Activated naive CD4-positive, alpha-beta T cell treated with anti-CD3 and anti-CD28 coated beads, Interleukin-2, amount 50 U/mL, for 16 hours (primary cell): ENCODE measurements around the gene NCAM1.

ENCODE experiments used
- DNase-seq: peaks from one replicate; pipeline ENCODE4 v3.0.0-alpha.2; 2020

The NCAM1 gene

GRCh38 chr11:113134626-113135025 lies 173.4 kb downstream of the NCAM1 start:
- no peak for DNase-seq

DNA sequence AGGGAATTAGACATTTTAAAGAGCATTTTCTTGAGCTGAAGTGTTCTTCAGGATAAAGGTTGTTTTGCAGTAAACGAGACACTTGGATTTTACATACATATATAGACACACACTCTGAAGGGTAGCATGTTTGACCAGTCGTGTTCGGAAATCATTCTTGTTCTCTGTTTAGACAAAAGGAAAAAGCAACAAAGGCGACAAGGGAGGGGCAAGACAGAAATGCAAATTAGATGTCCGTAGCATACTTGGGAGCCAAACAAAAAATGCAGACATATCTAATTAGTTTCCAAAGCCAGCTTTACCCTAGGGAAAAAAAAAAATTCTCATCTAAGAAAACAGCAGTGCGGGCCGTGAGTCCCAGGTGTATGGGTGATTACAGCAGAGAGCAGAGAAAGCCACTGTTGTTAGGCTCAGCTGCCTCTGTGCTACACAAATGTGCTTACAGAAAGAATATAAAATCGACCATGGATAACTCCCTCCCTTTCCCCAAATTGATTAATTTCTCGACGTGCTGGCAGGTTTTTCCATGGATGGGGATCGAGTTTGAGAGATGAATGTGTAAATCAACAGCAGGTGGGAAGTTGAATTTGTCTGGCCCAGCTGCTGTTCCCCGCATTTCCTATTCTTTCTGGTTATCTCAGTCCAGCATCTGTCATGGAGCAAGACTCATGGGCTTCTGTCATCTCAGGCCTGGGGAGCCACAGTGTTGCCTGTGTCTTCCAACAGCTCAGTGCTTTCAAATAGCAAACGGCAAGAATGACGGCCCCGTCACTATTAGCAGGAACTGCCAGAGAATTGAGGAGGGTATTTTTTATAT lies 176.7 kb downstream of the NCAM1 start:
- no peak for DNase-seq

GRCh38 chr11:113138731-113139130 lies 177.5 kb downstream of the NCAM1 start:
- no peak for DNase-seq

DNA sequence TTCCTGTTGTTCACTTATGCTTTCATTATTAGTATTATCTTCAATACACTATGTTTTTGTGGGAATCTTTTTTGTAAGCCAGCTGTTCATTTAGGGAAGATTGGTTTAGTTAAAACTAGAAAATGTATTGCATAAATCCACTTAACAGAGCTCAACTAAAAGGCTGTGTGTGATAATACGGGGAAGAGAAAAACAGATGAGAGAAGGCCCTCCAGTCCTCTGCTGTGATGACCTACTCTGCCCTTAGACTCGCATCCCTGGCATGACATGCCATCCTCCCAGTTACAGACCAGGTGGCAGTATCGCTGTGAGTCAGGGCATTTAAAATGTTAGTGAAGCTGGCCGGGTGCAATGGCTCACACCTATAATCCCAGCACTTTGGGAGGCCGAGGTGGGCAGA lies 179.8 kb downstream of the NCAM1 start:
- DNase-seq = no peak

DNA sequence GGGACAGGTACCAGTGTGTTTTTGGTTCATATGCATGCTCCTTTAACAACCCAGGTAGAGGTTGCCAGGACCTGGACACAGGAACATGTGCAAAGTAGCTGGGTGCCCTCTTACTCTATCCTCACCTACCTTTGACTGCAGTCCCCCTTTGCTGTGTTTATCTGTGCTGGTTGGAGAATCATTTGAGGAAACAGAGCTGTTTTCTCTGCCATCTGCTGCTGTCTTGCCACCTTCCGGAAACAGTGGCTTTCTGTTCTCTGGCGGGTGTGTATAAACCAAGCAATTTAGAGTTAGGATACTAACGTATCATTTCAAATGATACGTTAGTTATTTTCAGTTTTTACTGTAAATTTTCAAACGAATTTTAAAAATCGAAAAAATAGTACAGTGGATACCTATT lies 181.3 kb downstream of the NCAM1 start:
- DNase-seq = no peak

DNA sequence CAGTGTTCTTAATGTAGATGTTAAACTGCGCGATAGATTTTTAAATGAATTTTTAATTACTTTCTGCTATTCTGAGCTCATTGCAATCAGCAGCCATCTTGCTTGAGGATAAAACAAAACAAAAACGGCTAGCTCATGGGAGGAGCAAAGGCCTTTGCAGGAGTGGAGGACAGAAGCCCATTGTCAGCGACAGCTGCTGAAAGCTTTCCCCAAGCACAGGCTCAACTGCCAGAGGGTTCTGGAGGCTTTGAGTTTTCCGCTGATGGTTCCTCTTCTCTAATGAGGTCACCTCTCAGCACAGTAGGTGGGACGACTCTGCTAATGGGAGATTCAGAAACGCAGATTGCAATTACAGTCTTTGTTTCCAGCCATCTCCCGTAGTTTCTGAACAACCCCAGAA lies 186.0 kb downstream of the NCAM1 start:
- no peak for DNase-seq

DNA sequence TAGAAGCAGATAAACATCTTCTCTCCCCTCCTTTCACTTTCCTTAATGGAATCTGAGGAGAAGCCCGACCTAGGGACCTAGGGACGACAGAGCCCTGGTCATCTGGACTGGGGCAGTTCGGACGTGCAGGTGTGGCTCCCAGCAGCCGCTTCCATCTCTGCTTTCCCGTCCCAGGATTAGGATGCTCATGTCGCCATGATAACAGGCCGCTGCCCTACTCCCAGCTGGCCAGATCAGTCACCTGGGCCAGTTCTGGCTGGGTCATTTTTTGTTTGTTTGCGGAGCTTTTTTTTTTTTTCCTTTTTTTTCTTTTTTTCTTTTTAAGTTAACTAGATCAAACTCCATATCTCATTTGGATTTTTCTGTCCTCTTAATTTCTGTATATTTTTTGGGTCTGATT lies 186.9 kb downstream of the NCAM1 start:
- DNase-seq = no peak

DNA sequence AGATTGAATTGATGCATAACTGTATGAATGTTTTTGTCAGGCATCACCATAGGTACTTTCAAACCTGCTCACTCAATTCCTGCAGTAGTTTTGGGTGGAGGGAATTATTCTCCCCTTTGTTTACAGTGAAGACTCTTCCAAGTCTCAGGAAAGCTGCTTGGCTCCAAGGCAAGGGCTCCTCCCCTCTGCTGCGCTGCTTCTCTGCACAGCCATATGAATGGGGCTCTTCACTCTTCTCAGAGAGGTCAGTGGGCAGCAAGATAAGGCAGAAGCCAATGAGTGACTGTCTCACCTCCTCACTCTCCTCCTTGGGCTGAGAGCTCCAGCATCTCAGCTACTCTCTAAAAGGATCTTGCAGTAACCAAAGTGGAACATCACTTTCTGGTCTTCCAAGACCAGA lies 187.4 kb downstream of the NCAM1 start:
- DNase-seq = no peak

GRCh38 chr11:113151521-113151920 lies 190.3 kb downstream of the NCAM1 start:
- no peak for DNase-seq

- DNase-seq = no peak
Measured at GRCh38 chr11:113152500-113152899, 191.3 kb downstream of the NCAM1 start.

DNA sequence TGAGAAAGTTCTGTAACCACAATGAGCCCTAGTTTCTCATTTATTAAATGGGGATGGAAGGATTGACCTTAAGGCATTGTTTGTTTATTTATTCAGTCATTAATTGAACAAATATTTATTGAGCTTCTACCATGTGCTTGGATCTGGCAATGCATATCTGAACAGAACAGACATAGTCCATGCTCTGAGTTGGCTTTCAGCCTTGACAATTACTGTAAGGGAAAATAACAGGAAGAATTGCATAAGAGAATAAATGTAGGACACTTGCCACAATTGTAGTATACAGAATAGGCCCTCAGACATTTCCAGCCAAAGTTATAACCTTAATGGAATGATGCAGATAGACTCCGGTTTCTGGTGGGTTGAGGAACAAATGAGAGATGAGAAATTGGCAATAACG lies 192.6 kb downstream of the NCAM1 start:
- no peak for DNase-seq

GRCh38 chr11:113159988-113160807 lies 199.0 kb downstream of the NCAM1 start:
- no peak for DNase-seq

GRCh38 chr11:113160808-113161124 lies 199.5 kb downstream of the NCAM1 start:
- DNase-seq = no peak

GRCh38 chr11:113161711-113162591 lies 200.7 kb downstream of the NCAM1 start:
- no peak for DNase-seq

GRCh38 chr11:113162592-113162962 lies 201.4 kb downstream of the NCAM1 start:
- DNase-seq = no peak

- no peak for DNase-seq
Measured at GRCh38 chr11:113163291-113164030, 202.2 kb downstream of the NCAM1 start.

DNA sequence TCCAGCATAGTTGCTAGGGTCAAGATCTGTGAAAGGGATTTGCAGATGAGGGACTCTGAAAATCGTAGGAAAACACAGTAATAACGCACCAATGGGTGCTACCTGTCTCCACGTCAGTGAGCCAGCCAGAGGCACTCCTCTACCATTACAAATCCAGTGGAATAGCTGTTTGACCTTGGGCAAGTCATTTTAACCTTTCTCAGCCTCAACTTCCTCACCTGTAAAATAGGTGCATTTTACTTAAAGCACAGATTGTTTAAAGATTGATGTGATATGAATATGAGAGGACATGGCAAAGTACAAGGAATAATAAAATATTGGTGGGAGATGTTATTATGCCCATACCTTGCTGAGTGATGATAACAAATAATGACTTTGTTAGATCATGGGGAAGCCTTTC lies 205.1 kb downstream of the NCAM1 start:
- DNase-seq = no peak

DNA sequence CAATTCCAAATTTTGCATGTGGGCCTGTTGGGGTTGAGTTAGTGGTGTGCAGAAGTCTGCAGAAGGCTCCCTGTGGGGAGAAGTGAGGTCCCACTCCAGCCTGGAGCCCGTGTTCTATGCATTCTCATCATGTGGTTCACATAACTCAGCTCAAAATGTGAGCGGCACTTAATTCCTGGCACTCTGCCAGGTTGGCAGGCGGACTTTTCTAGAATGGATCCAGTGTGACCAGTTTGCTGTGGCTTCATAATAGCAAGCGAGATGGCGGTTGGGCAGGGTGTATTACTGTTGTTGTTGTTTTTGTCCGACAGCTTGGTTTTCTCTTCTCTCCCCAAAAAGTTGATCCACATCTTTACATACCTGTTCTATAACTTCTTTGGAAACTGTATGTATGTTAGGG lies 206.4 kb downstream of the NCAM1 start:
- DNase-seq = no peak

GRCh38 chr11:113168354-113169342 lies 207.4 kb downstream of the NCAM1 start:
- no peak for DNase-seq

GRCh38 chr11:113172382-113172951 lies 211.2 kb downstream of the NCAM1 start:
- DNase-seq = no peak

DNA sequence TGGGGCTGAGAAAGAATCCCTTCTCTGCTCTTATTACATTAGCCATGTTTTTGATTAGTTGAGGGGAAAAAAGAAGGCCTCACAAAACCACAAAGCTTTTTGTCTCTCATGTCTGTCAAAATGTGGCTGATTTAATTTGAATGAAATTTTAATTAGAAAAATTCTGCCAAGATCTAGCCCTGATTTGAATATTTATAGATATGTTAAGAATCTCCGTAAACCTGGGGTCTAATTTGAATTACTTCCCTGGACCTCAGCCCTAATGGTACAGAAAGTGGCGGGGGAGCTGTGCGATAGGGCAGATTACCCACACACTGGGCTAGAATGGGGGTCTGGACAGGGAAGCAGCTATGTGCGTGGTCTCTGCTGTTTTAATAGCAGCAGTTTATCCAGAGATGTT lies 211.9 kb downstream of the NCAM1 start:
- DNase-seq = no peak
